ENCODE measurements around the gene SLC17A4.

DNA sequence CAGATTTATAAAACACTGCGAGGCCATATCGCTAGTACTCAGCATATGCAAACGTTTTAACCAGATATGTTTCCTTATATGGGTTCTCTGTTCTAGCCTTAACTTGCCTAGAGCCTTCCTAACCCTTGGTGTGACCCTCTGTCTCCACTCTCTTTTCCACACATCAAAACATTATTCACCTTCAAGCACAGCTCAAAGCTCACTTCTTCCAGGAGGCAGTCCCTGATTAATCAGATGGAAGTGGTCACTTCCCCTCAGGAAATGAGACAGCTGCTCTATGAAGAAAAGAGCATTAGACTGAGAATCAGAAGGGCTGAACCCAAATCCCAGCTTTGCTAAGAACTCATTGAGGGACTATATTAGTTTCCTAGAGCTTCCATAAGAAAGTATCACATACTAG, 39.8 kb upstream of the SLC17A4 start:
- TF ChIP-seq, protein P1, sequence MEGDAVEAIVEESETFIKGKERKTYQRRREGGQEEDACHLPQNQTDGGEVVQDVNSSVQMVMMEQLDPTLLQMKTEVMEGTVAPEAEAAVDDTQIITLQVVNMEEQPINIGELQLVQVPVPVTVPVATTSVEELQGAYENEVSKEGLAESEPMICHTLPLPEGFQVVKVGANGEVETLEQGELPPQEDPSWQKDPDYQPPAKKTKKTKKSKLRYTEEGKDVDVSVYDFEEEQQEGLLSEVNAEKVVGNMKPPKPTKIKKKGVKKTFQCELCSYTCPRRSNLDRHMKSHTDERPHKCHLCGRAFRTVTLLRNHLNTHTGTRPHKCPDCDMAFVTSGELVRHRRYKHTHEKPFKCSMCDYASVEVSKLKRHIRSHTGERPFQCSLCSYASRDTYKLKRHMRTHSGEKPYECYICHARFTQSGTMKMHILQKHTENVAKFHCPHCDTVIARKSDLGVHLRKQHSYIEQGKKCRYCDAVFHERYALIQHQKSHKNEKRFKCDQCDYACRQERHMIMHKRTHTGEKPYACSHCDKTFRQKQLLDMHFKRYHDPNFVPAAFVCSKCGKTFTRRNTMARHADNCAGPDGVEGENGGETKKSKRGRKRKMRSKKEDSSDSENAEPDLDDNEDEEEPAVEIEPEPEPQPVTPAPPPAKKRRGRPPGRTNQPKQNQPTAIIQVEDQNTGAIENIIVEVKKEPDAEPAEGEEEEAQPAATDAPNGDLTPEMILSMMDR (IDR thresholded peaks at IDR 0.05), result no peak
- TF ChIP-seq POLR2A (IDR thresholded peaks at IDR 0.05) (no peak), EP300 (IDR thresholded peaks at IDR 0.05) (no peak)

Measured in tibial nerve (tissue), 4 donors.